GM18499 (cell line): ENCODE measurements around the gene PSMC2.
"Not testable (repeated sequence)": the region's sequence is repeated elsewhere in the genome, so short reads cannot be mapped to it uniquely, and the experiment has no call there.

Experiments
- ATAC-seq: cut with Tn5 transposase; IDR thresholded peaks from one replicate; pipeline ENCODE4 v1.9.1; 2021; ENCODE audit warnings: moderate number of reproducible peaks; ENCODE audit not compliant: insufficient read depth, unreplicated experiment

Gene PSMC2

GRCh38 chr7:103373866-103374643 is 26.6 kb downstream of the PSMC2 start:
- ATAC-seq = no peak

GRCh38 chr7:103379270-103379975 is 32.0 kb downstream of the PSMC2 start:
- no peak for ATAC-seq

- ATAC-seq = no peak
Measured at GRCh38 chr7:103380395-103381191, 33.1 kb downstream of the PSMC2 start.

- no peak for ATAC-seq
Measured at GRCh38 chr7:103381280-103382031, 34.0 kb downstream of the PSMC2 start.

- ATAC-seq = no peak
Measured at GRCh38 chr7:103382032-103382402, 34.6 kb downstream of the PSMC2 start.

GRCh38 chr7:103387242-103387641 is 39.8 kb downstream of the PSMC2 start:
- no peak for ATAC-seq

- no peak for ATAC-seq
Measured at GRCh38 chr7:103388469-103389140, 41.2 kb downstream of the PSMC2 start.

- ATAC-seq = no peak
Measured at GRCh38 chr7:103389263-103389662, 41.8 kb downstream of the PSMC2 start.

- no peak for ATAC-seq
Measured at GRCh38 chr7:103391150-103391549, 43.7 kb downstream of the PSMC2 start.

GRCh38 chr7:103391976-103392375 is 44.5 kb downstream of the PSMC2 start:
- ATAC-seq = no peak

GRCh38 chr7:103394566-103394965 is 47.1 kb downstream of the PSMC2 start:
- no peak for ATAC-seq

- no peak for ATAC-seq
Measured at GRCh38 chr7:103395071-103395470, 47.6 kb downstream of the PSMC2 start.

GRCh38 chr7:103396471-103396870 is 49.0 kb downstream of the PSMC2 start:
- no peak for ATAC-seq

GRCh38 chr7:103398483-103399127 is 51.2 kb downstream of the PSMC2 start:
- no peak for ATAC-seq

GRCh38 chr7:103399687-103400086 is 52.2 kb downstream of the PSMC2 start:
- not testable (repeated sequence) for ATAC-seq

- not testable (repeated sequence) for ATAC-seq
Measured at GRCh38 chr7:103405789-103406613, 58.6 kb downstream of the PSMC2 start.

GRCh38 chr7:103412151-103412550 is 64.7 kb downstream of the PSMC2 start:
- ATAC-seq = no peak

- ATAC-seq = no peak
Measured at GRCh38 chr7:103413407-103413806, 66.0 kb downstream of the PSMC2 start.
